HepG2 (cell line): ENCODE results near the gene PCSK6. TPM values are rescaled to one million over a fixed set of nuclear protein-coding genes. Genes with fewer than 3 reads are reported as not detected.

Experiments used
- E2F2 ChIP-seq: sonication (generic); formaldehyde crosslinking; IDR thresholded peaks from 2 replicates; pipeline ENCODE4 v1.4.0; 2020; ENCODE audit warnings: missing genetic modification reagents, borderline replicate concordance
- FOXK1 ChIP-seq: sonication (generic); formaldehyde crosslinking; IDR thresholded peaks from 2 replicates; pipeline ENCODE4 v1.4.0; 2020; ENCODE audit warnings: low read depth, missing genetic modification reagents, borderline replicate concordance
- HOXA3 ChIP-seq: sonication (generic); formaldehyde crosslinking; IDR thresholded peaks from 2 replicates; pipeline ENCODE4 v1.5.0; 2020; ENCODE audit warnings: missing genetic modification reagents
- HOXA5 ChIP-seq: sonication (generic); formaldehyde crosslinking; IDR thresholded peaks from 2 replicates; pipeline ENCODE4 v1.4.0; 2020; ENCODE audit warnings: missing genetic modification reagents
- HOXA7 ChIP-seq: sonication (generic); formaldehyde crosslinking; IDR thresholded peaks from 2 replicates; pipeline ENCODE4 v1.8.1; 2022; ENCODE audit warnings: mild to moderate bottlenecking, missing genetic modification reagents, moderate library complexity
- MTF1 ChIP-seq: sonication (generic); formaldehyde crosslinking; IDR thresholded peaks from 2 replicates; pipeline ENCODE4 v1.5.0; 2020; ENCODE audit warnings: missing genetic modification reagents
- RAD21 ChIP-seq: fragments of 450-650 bp; formaldehyde crosslinking; IDR thresholded peaks from 2 replicates; pipeline ENCODE4 v1.5.0; 2020; ENCODE audit warnings: mild to moderate bottlenecking
- RCOR2 ChIP-seq: IDR thresholded peaks from 2 replicates; pipeline ENCODE4 v1.6.1; 2016; ENCODE audit warnings: missing biosample characterization, missing genetic modification reagents
- SP4 ChIP-seq: sonication (generic); formaldehyde crosslinking; IDR thresholded peaks from 2 replicates; pipeline ENCODE4 v1.8.1; 2023; ENCODE audit warnings: mild to moderate bottlenecking, missing genetic modification reagents
- TFAP4 ChIP-seq: sonication (generic); IDR thresholded peaks from 2 replicates; pipeline ENCODE4 v1.6.1; 2016; ENCODE audit warnings: low read depth, borderline replicate concordance
- ZBTB33 ChIP-seq: sonication (generic); formaldehyde crosslinking; IDR thresholded peaks from 2 replicates; pipeline ENCODE4 v1.4.0; 2020; ENCODE audit warnings: missing genetic modification reagents
- ZMAT3 ChIP-seq: sonication (generic); formaldehyde crosslinking; conservative IDR thresholded peaks from 2 replicates; pipeline ENCODE4 v1.7.0; 2021; ENCODE audit warnings: missing genetic modification reagents
- ZNF367 ChIP-seq: sonication (generic); formaldehyde crosslinking; IDR thresholded peaks from 2 replicates; pipeline ENCODE4 v1.4.0; 2020; ENCODE audit warnings: missing genetic modification reagents, borderline replicate concordance
- ZNF550 ChIP-seq: sonication (generic); formaldehyde crosslinking; IDR thresholded peaks from 2 replicates; pipeline ENCODE4 v1.4.0; 2020; ENCODE audit warnings: mild to moderate bottlenecking, missing genetic modification reagents, borderline replicate concordance
- ZNF607 ChIP-seq: sonication (generic); formaldehyde crosslinking; IDR thresholded peaks from 2 replicates; pipeline ENCODE4 v1.5.1; 2020; ENCODE audit warnings: missing genetic modification reagents, mild to moderate bottlenecking, borderline replicate concordance
- ZNF629 ChIP-seq: sonication (generic); formaldehyde crosslinking; conservative IDR thresholded peaks from 2 replicates; pipeline ENCODE4 v1.5.0; 2020; ENCODE audit warnings: missing genetic modification reagents
- ZNF691 ChIP-seq: sonication (generic); formaldehyde crosslinking; IDR thresholded peaks from 2 replicates; pipeline ENCODE4 v1.4.0; 2020; ENCODE audit warnings: missing genetic modification reagents, low read depth, mild to moderate bottlenecking, borderline replicate concordance
- ZNF740 ChIP-seq: sonication (generic); formaldehyde crosslinking; IDR thresholded peaks from 2 replicates; pipeline ENCODE4 v1.4.0; 2020; ENCODE audit warnings: missing genetic modification reagents
- polyA plus RNA-seq, 8 experiments: library from polyadenylated mRNA; depleted of rRNA in 3 of 8; stranded (reverse) in 7 of 8; unstranded in 1 of 8; fragments of >200 nt; fragmentation: Illumina TruSeq in 4 of 8; extraction: Trizol in 4 of 8; gene quantifications; 2 replicates each; pipeline versions ENCODE4 v1.2.1 to v1.2.3, GENCODE V29; 2011 to 2016; ENCODE audit warnings: low read depth in 4 of 8, missing spikeins in 1 of 8, mixed read lengths in 1 of 8; ENCODE audit not compliant: insufficient read depth in 1 of 8
- total RNA-seq, 5 experiments: library from RNA; depleted of rRNA; stranded (reverse); fragments of >200 nt; fragmentation: Illumina TruSeq; extraction: Trizol; gene quantifications; 2 replicates each; pipeline ENCODE4 v1.2.3, GENCODE V29; 2016; ENCODE audit warnings: low read depth in 1 of 5
- TF ChIP-seq, protein P1 (sequence below): sonication (generic); formaldehyde crosslinking; IDR thresholded peaks from 2 replicates; pipeline ENCODE4 v1.5.1; 2020; ENCODE audit warnings: mild to moderate bottlenecking, missing genetic modification reagents, borderline replicate concordance

Gene PCSK6
- total and polyA plus RNA-seq, 2 of the 13 experiments (the other 11 are each of a cell fraction or from before 2014, with no cell fraction given) = 56.5 to 155 TPM

GRCh38 chr15:101501703-101502373, 12.3 kb upstream of the PCSK6 start (continued):
- TF ChIP-seq TFAP4 (no peak), ZNF550 (CRISPR knock-in tag) (no peak), SP4 (CRISPR knock-in tag) (no peak), RAD21 (peak; percentile 80), RCOR2 (no peak), HOXA7 (CRISPR knock-in tag) (no peak), ZNF629 (no peak), E2F2 (CRISPR knock-in tag) (no peak), FOXK1 (CRISPR knock-in tag) (no peak), ZNF367 (CRISPR knock-in tag) (no peak), ZNF740 (CRISPR knock-in tag) (no peak), MTF1 (CRISPR knock-in tag) (no peak), ZBTB33 (CRISPR knock-in tag) (no peak), ZNF607 (no peak), HOXA3 (CRISPR knock-in tag) (no peak), HOXA5 (no peak), ZNF691 (CRISPR knock-in tag) (peak; percentile 62; the same call in 1 of the 2 replicates), ZMAT3 (CRISPR knock-in tag) (peak; percentile 14; the same call in 1 of the 2 replicates)
- TF ChIP-seq, protein P1, sequence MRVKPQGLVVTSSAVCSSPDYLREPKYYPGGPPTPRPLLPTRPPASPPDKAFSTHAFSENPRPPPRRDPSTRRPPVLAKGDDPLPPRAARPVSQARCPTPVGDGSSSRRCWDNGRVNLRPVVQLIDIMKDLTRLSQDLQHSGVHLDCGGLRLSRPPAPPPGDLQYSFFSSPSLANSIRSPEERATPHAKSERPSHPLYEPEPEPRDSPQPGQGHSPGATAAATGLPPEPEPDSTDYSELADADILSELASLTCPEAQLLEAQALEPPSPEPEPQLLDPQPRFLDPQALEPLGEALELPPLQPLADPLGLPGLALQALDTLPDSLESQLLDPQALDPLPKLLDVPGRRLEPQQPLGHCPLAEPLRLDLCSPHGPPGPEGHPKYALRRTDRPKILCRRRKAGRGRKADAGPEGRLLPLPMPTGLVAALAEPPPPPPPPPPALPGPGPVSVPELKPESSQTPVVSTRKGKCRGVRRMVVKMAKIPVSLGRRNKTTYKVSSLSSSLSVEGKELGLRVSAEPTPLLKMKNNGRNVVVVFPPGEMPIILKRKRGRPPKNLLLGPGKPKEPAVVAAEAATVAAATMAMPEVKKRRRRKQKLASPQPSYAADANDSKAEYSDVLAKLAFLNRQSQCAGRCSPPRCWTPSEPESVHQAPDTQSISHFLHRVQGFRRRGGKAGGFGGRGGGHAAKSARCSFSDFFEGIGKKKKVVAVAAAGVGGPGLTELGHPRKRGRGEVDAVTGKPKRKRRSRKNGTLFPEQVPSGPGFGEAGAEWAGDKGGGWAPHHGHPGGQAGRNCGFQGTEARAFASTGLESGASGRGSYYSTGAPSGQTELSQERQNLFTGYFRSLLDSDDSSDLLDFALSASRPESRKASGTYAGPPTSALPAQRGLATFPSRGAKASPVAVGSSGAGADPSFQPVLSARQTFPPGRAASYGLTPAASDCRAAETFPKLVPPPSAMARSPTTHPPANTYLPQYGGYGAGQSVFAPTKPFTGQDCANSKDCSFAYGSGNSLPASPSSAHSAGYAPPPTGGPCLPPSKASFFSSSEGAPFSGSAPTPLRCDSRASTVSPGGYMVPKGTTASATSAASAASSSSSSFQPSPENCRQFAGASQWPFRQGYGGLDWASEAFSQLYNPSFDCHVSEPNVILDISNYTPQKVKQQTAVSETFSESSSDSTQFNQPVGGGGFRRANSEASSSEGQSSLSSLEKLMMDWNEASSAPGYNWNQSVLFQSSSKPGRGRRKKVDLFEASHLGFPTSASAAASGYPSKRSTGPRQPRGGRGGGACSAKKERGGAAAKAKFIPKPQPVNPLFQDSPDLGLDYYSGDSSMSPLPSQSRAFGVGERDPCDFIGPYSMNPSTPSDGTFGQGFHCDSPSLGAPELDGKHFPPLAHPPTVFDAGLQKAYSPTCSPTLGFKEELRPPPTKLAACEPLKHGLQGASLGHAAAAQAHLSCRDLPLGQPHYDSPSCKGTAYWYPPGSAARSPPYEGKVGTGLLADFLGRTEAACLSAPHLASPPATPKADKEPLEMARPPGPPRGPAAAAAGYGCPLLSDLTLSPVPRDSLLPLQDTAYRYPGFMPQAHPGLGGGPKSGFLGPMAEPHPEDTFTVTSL (CRISPR knock-in tag) = no peak
